ENCODE measurements around the gene PTPRF. TPM values are rescaled to one million over a fixed set of nuclear protein-coding genes. Genes with fewer than 3 reads are reported as not detected.

Gene PTPRF
- total RNA-seq, 1 experiment from 2014 or later, result not detected

DNA sequence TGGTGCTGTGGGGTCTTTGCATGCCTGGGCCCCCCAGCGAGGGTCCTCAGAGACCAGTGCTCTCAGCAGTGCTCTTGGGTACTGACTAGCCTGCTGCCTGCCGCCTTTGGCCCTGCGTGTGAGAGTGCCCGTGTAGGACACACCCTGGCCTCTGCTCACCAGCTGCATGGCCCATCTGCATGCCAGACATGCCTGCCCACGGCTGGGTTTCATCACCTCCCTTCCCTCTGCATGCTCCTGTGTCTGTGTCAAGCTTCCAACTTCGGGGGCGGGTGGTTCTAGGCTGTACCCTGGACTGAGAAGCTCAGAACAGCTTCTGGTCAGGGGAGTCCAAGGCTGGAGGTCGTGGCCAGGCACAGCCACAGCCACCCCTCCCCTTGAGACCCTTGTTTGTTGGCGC, 56.9 kb downstream of the PTPRF start:
- no peak for DNase-seq
- no peaks in the 10 kb centered on the region for H3K9me2 ChIP-seq (replicated peaks; ENCODE audit: insufficient read depth, low read length)

DNA sequence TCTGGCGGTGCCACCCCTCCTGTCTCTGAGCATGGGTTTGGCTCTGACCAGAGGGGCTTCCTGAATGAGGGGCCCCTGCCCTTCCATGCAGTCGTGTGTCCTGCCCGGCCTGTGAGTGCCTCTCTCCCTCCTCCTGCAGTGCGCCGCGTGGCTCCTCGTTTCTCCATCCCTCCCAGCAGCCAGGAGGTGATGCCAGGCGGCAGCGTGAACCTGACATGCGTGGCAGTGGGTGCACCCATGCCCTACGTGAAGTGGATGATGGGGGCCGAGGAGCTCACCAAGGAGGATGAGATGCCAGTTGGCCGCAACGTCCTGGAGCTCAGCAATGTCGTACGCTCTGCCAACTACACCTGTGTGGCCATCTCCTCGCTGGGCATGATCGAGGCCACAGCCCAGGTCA, 57.9 kb downstream of the PTPRF start:
- H3K79me2 ChIP-seq (ENCODE audit: low read length), result no peaks in the 10 kb centered on the region
- H3K4me1 ChIP-seq (ENCODE audit: low read length), result no peaks in the 10 kb centered on the region
- no peaks in the 10 kb centered on the region for H3K9me2 ChIP-seq (replicated peaks; ENCODE audit: insufficient read depth, low read length)
- H3K9ac ChIP-seq (ENCODE audit: low read length), result no peak overlapping the region
- no peaks in the 10 kb centered on the region for H3K9me3 ChIP-seq (ENCODE audit: low read length)
- H3K27ac ChIP-seq (ENCODE audit: low read length), result no peak overlapping the region
- no peaks in the 10 kb centered on the region for H3K36me3 ChIP-seq (ENCODE audit: insufficient read depth, low read length)
- no peak overlapping the region for H3K4me3 ChIP-seq (ENCODE audit: low read length)
- no peaks in the 10 kb centered on the region for H3K27me3 ChIP-seq (ENCODE audit: low read length)
- no peak overlapping the region for H3K4me2 ChIP-seq (ENCODE audit: low read depth, low read length, poor library complexity, severe bottlenecking)
- no peaks in the 10 kb centered on the region for H4K20me1 ChIP-seq (ENCODE audit: insufficient read depth, low read depth, low read length)
- DNase-seq, result no peak
- no peak overlapping the region for H2AFZ ChIP-seq (ENCODE audit: low read length)

More for the DNA sequence above, 56.9 kb downstream of the PTPRF start:
- Histone ChIP-seq H3K27me3 (ENCODE audit: low read length) (no peaks in the 10 kb centered on the region), H3K9me3 (ENCODE audit: low read length) (no peaks in the 10 kb centered on the region), H4K20me1 (ENCODE audit: insufficient read depth, low read depth, low read length) (no peaks in the 10 kb centered on the region), H3K4me2 (ENCODE audit: low read depth, low read length, poor library complexity, severe bottlenecking) (no peak overlapping the region), H3K27ac (ENCODE audit: low read length) (no peak overlapping the region), H2AFZ (ENCODE audit: low read length) (no peak overlapping the region), H3K4me3 (ENCODE audit: low read length) (no peak overlapping the region), H3K4me1 (ENCODE audit: low read length) (no peaks in the 10 kb centered on the region), H3K36me3 (ENCODE audit: insufficient read depth, low read length) (no peaks in the 10 kb centered on the region), H3K79me2 (ENCODE audit: low read length) (no peaks in the 10 kb centered on the region), H3K9ac (ENCODE audit: low read length) (no peak overlapping the region)

DNA sequence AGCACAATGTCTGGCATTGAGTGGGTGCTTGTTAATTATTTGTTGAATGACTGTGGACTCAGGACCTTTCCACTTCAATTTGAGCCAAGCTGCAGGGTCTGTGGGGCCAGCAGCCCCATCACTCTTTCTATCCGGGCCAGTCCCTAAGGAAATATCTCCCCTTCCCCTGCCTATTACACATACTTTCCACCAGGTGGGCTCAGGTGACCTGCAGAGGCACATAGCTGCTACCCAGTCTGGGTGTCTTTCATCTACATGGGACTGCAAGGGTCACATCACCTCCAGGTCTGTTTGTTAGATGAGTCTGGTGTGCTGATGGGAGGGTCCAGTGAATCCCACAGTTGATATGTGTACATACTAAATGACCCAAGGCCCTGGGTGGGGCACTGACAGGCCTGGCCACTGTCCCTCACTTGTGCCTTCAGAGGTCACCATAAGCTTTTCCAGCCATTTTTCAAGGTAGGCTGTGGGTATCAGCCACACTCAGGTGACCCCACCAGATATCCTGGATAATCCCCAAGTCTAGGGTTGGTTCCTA, 59.8 kb downstream of the PTPRF start:
- Histone ChIP-seq H3K79me2 (ENCODE audit: low read length) (no peaks in the 10 kb centered on the region), H3K9me2 (replicated peaks; ENCODE audit: insufficient read depth, low read length) (no peaks in the 10 kb centered on the region), H3K27me3 (ENCODE audit: low read length) (no peaks in the 10 kb centered on the region), H3K9me3 (ENCODE audit: low read length) (no peaks in the 10 kb centered on the region), H3K36me3 (ENCODE audit: insufficient read depth, low read length) (no peaks in the 10 kb centered on the region), H3K27ac (ENCODE audit: low read length) (no peak overlapping the region), H3K4me1 (ENCODE audit: low read length) (no peaks in the 10 kb centered on the region), H4K20me1 (ENCODE audit: insufficient read depth, low read depth, low read length) (no peaks in the 10 kb centered on the region), H3K9ac (ENCODE audit: low read length) (no peak overlapping the region), H3K4me3 (ENCODE audit: low read length) (no peak overlapping the region), H3K4me2 (ENCODE audit: low read depth, low read length, poor library complexity, severe bottlenecking) (no peak overlapping the region), H2AFZ (ENCODE audit: low read length) (no peak overlapping the region)
- peak; percentile 41 for DNase-seq

DNA sequence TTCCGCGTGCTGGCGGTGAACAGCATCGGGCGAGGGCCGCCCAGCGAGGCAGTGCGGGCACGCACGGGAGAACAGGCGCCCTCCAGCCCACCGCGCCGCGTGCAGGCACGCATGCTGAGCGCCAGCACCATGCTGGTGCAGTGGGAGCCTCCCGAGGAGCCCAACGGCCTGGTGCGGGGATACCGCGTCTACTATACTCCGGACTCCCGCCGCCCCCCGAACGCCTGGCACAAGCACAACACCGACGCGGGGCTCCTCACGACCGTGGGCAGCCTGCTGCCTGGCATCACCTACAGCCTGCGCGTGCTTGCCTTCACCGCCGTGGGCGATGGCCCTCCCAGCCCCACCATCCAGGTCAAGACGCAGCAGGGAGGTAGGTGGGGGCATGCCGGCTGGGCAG, 60.5 kb downstream of the PTPRF start:
- Histone ChIP-seq H3K9me3 (ENCODE audit: low read length) (no peaks in the 10 kb centered on the region), H3K9me2 (replicated peaks; ENCODE audit: insufficient read depth, low read length) (no peaks in the 10 kb centered on the region), H3K4me3 (ENCODE audit: low read length) (no peak overlapping the region), H4K20me1 (ENCODE audit: insufficient read depth, low read depth, low read length) (no peaks in the 10 kb centered on the region), H3K79me2 (ENCODE audit: low read length) (no peaks in the 10 kb centered on the region), H3K27ac (ENCODE audit: low read length) (no peak overlapping the region), H3K4me1 (ENCODE audit: low read length) (no peaks in the 10 kb centered on the region), H3K4me2 (ENCODE audit: low read depth, low read length, poor library complexity, severe bottlenecking) (no peak overlapping the region), H3K9ac (ENCODE audit: low read length) (no peak overlapping the region), H3K27me3 (ENCODE audit: low read length) (no peaks in the 10 kb centered on the region), H3K36me3 (ENCODE audit: insufficient read depth, low read length) (no peaks in the 10 kb centered on the region), H2AFZ (ENCODE audit: low read length) (no peak overlapping the region)
- no peak for DNase-seq

DNA sequence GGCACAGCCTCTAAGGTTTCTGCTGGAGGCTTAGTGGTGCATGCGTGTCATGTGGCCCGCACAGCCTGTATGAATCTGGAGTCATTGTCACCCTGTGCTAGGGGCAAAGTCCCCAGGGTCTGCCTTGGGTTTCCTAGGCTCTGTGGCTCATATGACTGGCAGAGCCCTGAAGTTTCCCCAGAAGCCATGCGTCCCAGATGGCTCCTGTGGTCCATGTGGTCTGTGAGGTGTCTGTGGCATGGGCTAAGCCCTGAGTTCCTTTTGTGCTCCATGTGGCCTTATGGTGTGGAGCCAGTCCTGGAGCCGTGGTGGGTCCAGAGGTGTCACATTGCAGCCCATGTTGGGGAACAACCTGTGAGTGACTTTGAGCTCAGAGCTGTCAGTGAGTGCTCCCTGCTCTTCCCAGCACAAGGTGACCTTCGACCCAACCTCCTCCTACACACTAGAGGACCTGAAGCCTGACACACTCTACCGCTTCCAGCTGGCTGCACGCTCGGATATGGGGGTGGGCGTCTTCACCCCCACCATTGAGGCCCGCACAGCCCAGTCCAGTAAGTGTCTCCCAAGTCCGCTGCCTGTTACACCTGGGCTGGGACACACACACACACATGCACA, 61.5 kb downstream of the PTPRF start:
- Histone ChIP-seq H3K36me3 (ENCODE audit: insufficient read depth, low read length) (no peaks in the 10 kb centered on the region), H4K20me1 (ENCODE audit: insufficient read depth, low read depth, low read length) (no peaks in the 10 kb centered on the region), H3K9ac (ENCODE audit: low read length) (no peak overlapping the region), H3K4me3 (ENCODE audit: low read length) (no peak overlapping the region), H3K9me2 (replicated peaks; ENCODE audit: insufficient read depth, low read length) (no peaks in the 10 kb centered on the region), H3K9me3 (ENCODE audit: low read length) (no peaks in the 10 kb centered on the region), H3K79me2 (ENCODE audit: low read length) (no peaks in the 10 kb centered on the region), H3K27ac (ENCODE audit: low read length) (no peak overlapping the region), H3K27me3 (ENCODE audit: low read length) (no peaks in the 10 kb centered on the region), H3K4me1 (ENCODE audit: low read length) (no peaks in the 10 kb centered on the region), H2AFZ (ENCODE audit: low read length) (no peak overlapping the region), H3K4me2 (ENCODE audit: low read depth, low read length, poor library complexity, severe bottlenecking) (no peak overlapping the region)
- DNase-seq, result no peak

DNA sequence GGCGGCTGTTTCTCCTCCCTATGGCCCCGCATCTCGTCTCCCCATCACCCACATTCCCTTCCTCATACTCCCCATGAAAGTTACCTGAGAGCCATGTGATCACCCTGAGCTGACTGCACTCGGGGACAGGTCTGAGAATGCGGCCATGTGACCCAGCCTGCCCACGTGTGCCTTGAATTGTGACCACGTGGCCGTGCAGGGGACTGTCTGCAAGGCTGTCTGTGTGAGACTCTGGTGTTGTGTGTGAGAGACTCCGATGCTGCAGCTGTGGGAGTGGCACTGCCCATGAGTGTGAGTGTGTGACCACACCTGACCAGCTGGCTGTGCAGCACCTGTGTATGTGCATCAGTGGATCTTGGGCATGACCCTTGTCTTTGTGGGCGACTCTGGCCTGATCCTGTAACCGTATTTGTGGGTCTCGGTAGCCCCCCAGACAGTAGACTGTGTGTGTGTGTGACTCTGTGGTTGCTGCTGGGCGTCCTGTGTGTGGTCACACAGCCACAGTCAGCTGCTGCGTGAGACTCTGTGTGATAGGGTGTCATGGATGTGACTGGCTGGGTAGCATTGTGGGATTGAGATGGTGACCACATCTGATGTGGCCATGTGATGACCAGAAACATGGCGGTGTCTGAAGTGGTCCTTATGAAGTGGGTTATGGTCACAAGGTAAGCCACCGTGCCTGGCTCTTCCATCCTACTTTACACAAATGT, 62.4 kb downstream of the PTPRF start:
- no peaks in the 10 kb centered on the region for H3K4me1 ChIP-seq (ENCODE audit: low read length)
- H3K9ac ChIP-seq (ENCODE audit: low read length), result no peak overlapping the region
- H3K9me3 ChIP-seq (ENCODE audit: low read length), result no peaks in the 10 kb centered on the region
- H3K9me2 ChIP-seq (replicated peaks; ENCODE audit: insufficient read depth, low read length), result no peaks in the 10 kb centered on the region
- no peaks in the 10 kb centered on the region for H3K79me2 ChIP-seq (ENCODE audit: low read length)
- H2AFZ ChIP-seq (ENCODE audit: low read length), result no peak overlapping the region
- no peak for DNase-seq
- H3K27me3 ChIP-seq (ENCODE audit: low read length), result no peaks in the 10 kb centered on the region
- no peak overlapping the region for H3K27ac ChIP-seq (ENCODE audit: low read length)
- no peak overlapping the region for H3K4me3 ChIP-seq (ENCODE audit: low read length)
- H4K20me1 ChIP-seq (ENCODE audit: insufficient read depth, low read depth, low read length), result no peaks in the 10 kb centered on the region
- H3K36me3 ChIP-seq (ENCODE audit: insufficient read depth, low read length), result no peaks in the 10 kb centered on the region
- no peak overlapping the region for H3K4me2 ChIP-seq (ENCODE audit: low read depth, low read length, poor library complexity, severe bottlenecking)

DNA sequence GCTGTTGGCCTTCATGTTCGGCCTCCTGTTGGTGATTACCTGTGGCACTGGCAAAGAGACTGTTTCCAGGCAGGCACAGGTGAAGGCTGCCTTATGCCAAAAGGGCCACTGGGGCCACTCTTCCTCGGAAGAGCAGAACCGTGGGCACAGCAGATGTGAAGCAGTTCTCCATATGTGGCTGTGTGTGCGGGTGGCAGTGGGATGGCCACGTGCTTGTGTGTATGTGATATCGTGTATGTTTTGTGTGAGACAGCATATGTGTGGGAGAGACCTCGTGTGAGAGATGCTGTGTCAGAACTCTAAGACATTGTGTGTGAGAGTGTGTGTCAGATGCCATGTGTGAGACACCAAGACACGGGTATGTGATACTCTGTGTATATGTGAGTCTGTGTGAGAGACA, 65.9 kb downstream of the PTPRF start:
- Histone ChIP-seq H3K4me3 (ENCODE audit: low read length) (no peak overlapping the region), H3K27ac (ENCODE audit: low read length) (no peak overlapping the region), H4K20me1 (ENCODE audit: insufficient read depth, low read depth, low read length) (no peaks in the 10 kb centered on the region), H3K4me1 (ENCODE audit: low read length) (no peaks in the 10 kb centered on the region), H3K9ac (ENCODE audit: low read length) (no peak overlapping the region), H3K9me2 (replicated peaks; ENCODE audit: insufficient read depth, low read length) (no peaks in the 10 kb centered on the region), H3K36me3 (ENCODE audit: insufficient read depth, low read length) (no peaks in the 10 kb centered on the region), H3K4me2 (ENCODE audit: low read depth, low read length, poor library complexity, severe bottlenecking) (no peak overlapping the region), H3K79me2 (ENCODE audit: low read length) (no peaks in the 10 kb centered on the region), H3K9me3 (ENCODE audit: low read length) (no peaks in the 10 kb centered on the region), H2AFZ (ENCODE audit: low read length) (no peak overlapping the region), H3K27me3 (ENCODE audit: low read length) (no peaks in the 10 kb centered on the region)
- no peak for DNase-seq

DNA sequence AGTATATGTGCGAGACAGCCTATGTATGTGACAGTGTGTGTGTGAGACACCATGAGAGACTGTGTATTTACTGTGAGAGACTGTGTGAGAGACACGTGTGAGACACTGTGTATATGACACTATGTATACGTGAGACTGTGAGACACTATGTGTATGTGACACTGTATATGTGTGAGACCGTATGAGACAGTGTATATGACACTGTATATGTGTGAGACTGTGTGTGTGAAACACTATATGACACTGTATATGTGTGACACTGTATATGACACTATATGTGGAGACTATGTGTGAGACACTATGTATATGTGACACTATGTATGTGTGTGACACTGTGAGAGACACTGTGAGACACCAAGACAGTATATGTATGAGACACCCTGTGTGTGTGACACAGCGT, 66.3 kb downstream of the PTPRF start:
- Histone ChIP-seq H4K20me1 (ENCODE audit: insufficient read depth, low read depth, low read length) (no peaks in the 10 kb centered on the region), H3K27ac (ENCODE audit: low read length) (no peak overlapping the region), H3K79me2 (ENCODE audit: low read length) (no peaks in the 10 kb centered on the region), H3K9ac (ENCODE audit: low read length) (no peak overlapping the region), H3K4me2 (ENCODE audit: low read depth, low read length, poor library complexity, severe bottlenecking) (no peak overlapping the region), H3K4me1 (ENCODE audit: low read length) (no peaks in the 10 kb centered on the region), H3K4me3 (ENCODE audit: low read length) (no peak overlapping the region), H3K27me3 (ENCODE audit: low read length) (no peaks in the 10 kb centered on the region), H3K36me3 (ENCODE audit: insufficient read depth, low read length) (no peaks in the 10 kb centered on the region), H3K9me3 (ENCODE audit: low read length) (no peaks in the 10 kb centered on the region), H2AFZ (ENCODE audit: low read length) (no peak overlapping the region), H3K9me2 (replicated peaks; ENCODE audit: insufficient read depth, low read length) (no peaks in the 10 kb centered on the region)
- DNase-seq, result no peak

Measured in Karpas-422 (cell line).